Erythroblast (primary cell): ENCODE measurements around the gene MRPL10.

Experiments
- GATA1 ChIP-seq: IDR thresholded peaks from 2 replicates; pipeline ENCODE4 v1.6.1; 2011; ENCODE audit warnings: low read depth, mild to moderate bottlenecking, control low read depth, low read length, moderate library complexity
- POLR2A ChIP-seq: IDR thresholded peaks from 2 replicates; pipeline ENCODE4 v1.6.1; 2011; ENCODE audit warnings: mild to moderate bottlenecking, low read length

GRCh38 chr17:47879028-47879585 lies 47.8 kb upstream of the MRPL10 start:
- no peak for TF ChIP-seq POLR2A
- TF ChIP-seq GATA1, result no peak
